Parathyroid adenoma (tissue), 2 donors: ENCODE results near the gene RPS6KA1.

Experiments used
- H2AFZ ChIP-seq: fragments of 300-600 bp; sonication (generic); one replicate; pipeline ENCODE4 v1.7.0; 2017; ENCODE audit warnings: antibody characterized with exemption, mild to moderate bottlenecking
- H3K27ac ChIP-seq: fragments of 300-600 bp; sonication (generic); one replicate; pipeline ENCODE4 v1.7.0; 2017
- H3K27me3 ChIP-seq: fragments of 300-600 bp; sonication (generic); one replicate; pipeline ENCODE4 v1.7.0; 2017; ENCODE audit warnings: low read length; ENCODE audit not compliant: control insufficient read depth, insufficient read depth
- H3K36me3 ChIP-seq: fragments of 300-600 bp; sonication (generic); one replicate; pipeline ENCODE4 v1.7.0; 2017; ENCODE audit warnings: low read length; ENCODE audit not compliant: control insufficient read depth, insufficient read depth
- H3K4me1 ChIP-seq: fragments of 300-600 bp; sonication (generic); one replicate; pipeline ENCODE4 v1.7.0; 2017; ENCODE audit warnings: control low read depth
- H3K4me2 ChIP-seq: fragments of 300-600 bp; sonication (generic); one replicate; pipeline ENCODE4 v1.7.0; 2017; ENCODE audit warnings: low read length
- H3K4me3 ChIP-seq: fragments of 300-600 bp; sonication (generic); one replicate; pipeline ENCODE4 v1.7.0; 2017; ENCODE audit warnings: low read depth, low read length
- H3K79me2 ChIP-seq: fragments of 300-600 bp; sonication (generic); one replicate; pipeline ENCODE4 v1.7.0; 2017; ENCODE audit warnings: control low read depth
- H3K9ac ChIP-seq: fragments of 300-600 bp; sonication (generic); one replicate; pipeline ENCODE4 v1.7.0; 2017; ENCODE audit warnings: mild to moderate bottlenecking
- H3K9me3 ChIP-seq: fragments of 300-600 bp; sonication (generic); one replicate; pipeline ENCODE4 v1.7.0; 2017; ENCODE audit warnings: low read length; ENCODE audit not compliant: control insufficient read depth
- CTCF ChIP-seq: fragments of 300-600 bp; sonication (generic); IDR thresholded peaks from one replicate; pipeline ENCODE4 v1.7.0; 2017; ENCODE audit warnings: antibody characterized with exemption, mild to moderate bottlenecking
- donor health status: primary hyperparathyroidism.

RPS6KA1 gene

GRCh38 chr1:26550946-26551345, 21.4 kb downstream of the RPS6KA1 start:
- Histone ChIP-seq H3K4me2 (no peak overlapping the region), H3K4me3 (no peak overlapping the region), H3K36me3 (no peaks in the 10 kb centered on the region), H3K27ac (no peak overlapping the region), H3K79me2 (no peaks in the 10 kb centered on the region), H3K27me3 (no peaks in the 10 kb centered on the region), H3K9ac (no peak overlapping the region), H2AFZ (no peak overlapping the region), H3K4me1 (no peaks in the 10 kb centered on the region), H3K9me3 (no peaks in the 10 kb centered on the region)
- no peak for TF ChIP-seq CTCF

- H3K4me2 ChIP-seq: no peak overlapping the region
These were observed 23.2 kb downstream of the RPS6KA1 start for GRCh38 chr1:26552720-26553119.

DNA sequence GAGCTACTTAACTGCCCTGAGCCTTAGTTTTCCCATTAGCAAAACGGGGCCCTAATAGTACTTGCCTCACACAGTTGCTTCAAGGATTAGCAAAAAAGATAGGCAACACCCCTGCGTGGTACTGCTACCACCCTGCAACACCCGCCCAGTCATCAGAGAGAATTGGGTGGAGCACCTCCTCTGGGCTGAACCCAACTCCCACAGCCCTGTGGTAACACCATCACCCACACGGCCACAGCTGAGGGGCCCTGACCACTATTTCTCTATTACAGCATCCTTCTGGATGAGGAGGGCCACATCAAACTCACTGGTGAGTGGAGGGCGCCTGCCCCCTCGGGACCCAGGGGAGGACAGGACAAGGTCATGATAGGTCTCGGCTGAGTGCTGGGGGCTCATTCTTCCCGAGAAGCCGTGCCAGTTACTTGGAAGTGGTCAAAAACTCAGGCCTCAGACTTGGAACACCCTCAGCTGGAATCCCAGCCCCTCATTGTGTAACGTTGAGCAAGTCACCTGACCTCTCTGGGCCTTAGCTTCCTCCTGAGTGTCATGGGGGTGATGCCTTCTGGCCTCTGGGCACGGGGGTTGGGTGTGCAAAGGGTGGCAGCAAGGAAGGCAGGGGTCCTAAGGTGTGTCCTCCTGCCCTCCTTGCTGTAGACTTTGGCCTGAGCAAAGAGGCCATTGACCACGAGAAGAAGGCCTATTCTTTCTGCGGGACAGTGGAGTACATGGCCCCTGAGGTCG, 24.6 kb downstream of the RPS6KA1 start:
- H3K4me1 ChIP-seq: no peaks in the 10 kb centered on the region
- no peak overlapping the region for H3K4me2 ChIP-seq
- H3K27ac ChIP-seq: no peak overlapping the region
- no peak overlapping the region for H3K4me3 ChIP-seq
- no peaks in the 10 kb centered on the region for H3K79me2 ChIP-seq
- H3K9me3 ChIP-seq: no peaks in the 10 kb centered on the region
- no peak for TF ChIP-seq CTCF
- no peak overlapping the region for H3K9ac ChIP-seq
- no peaks in the 10 kb centered on the region for H3K36me3 ChIP-seq
- no peak overlapping the region for H2AFZ ChIP-seq
- H3K27me3 ChIP-seq: no peaks in the 10 kb centered on the region

More at GRCh38 chr1:26552720-26553119, 23.2 kb downstream of the RPS6KA1 start:
- Histone ChIP-seq H3K27me3 (no peaks in the 10 kb centered on the region), H3K9me3 (no peaks in the 10 kb centered on the region), H3K27ac (no peak overlapping the region), H3K79me2 (no peaks in the 10 kb centered on the region), H3K4me3 (no peak overlapping the region), H3K4me1 (no peaks in the 10 kb centered on the region), H2AFZ (no peak overlapping the region), H3K9ac (no peak overlapping the region), H3K36me3 (no peaks in the 10 kb centered on the region)
- no peak for TF ChIP-seq CTCF

DNA sequence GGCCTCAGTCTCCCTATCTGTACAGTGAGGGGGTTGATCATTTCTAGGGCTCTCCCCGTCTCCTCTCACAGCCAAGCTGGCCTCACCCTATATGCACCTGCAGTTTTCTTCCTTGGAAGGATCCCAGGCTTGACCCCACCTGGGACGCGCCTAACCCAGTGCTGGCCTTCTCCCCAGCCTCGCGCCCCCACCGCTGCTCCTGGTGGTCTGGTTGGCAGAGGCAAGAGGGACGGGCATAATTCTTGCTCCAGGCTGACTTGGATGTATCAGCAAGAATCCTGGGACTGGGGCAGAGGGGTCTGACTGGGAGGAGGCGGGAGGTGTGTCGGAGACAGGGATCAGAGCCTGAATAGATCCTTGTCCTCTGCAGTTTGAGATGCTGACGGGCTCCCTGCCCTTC, 25.2 kb downstream of the RPS6KA1 start:
- Histone ChIP-seq H3K27me3 (no peaks in the 10 kb centered on the region), H3K36me3 (no peaks in the 10 kb centered on the region), H3K9ac (no peak overlapping the region), H3K9me3 (no peaks in the 10 kb centered on the region), H3K27ac (no peak overlapping the region), H2AFZ (no peak overlapping the region), H3K4me2 (no peak overlapping the region), H3K4me3 (no peak overlapping the region), H3K4me1 (no peaks in the 10 kb centered on the region), H3K79me2 (no peaks in the 10 kb centered on the region)
- no peak for TF ChIP-seq CTCF

- no peak overlapping the region for H3K9ac ChIP-seq
- no peak overlapping the region for H3K27ac ChIP-seq
- no peaks in the 10 kb centered on the region for H3K4me1 ChIP-seq
- H3K79me2 ChIP-seq: no peaks in the 10 kb centered on the region
- no peak overlapping the region for H3K4me2 ChIP-seq
- H2AFZ ChIP-seq: no peak overlapping the region
- no peaks in the 10 kb centered on the region for H3K27me3 ChIP-seq
- no peaks in the 10 kb centered on the region for H3K36me3 ChIP-seq
- no peaks in the 10 kb centered on the region for H3K9me3 ChIP-seq
- H3K4me3 ChIP-seq: no peak overlapping the region
- TF ChIP-seq CTCF: no peak
These were observed 26.0 kb downstream of the RPS6KA1 start for GRCh38 chr1:26555550-26555981.
